ENCODE data around the gene TSPAN6. TPM values are rescaled to one million over a fixed set of nuclear protein-coding genes. Genes with fewer than 3 reads are reported as not detected.

TSPAN6 gene
- total and polyA plus RNA-seq, 9 of the 15 experiments (the other 6 are each of a cell fraction or from before 2014, with no cell fraction given) = 0.04 to 0.68 (median 0.11) TPM; not detected in 6

DNA sequence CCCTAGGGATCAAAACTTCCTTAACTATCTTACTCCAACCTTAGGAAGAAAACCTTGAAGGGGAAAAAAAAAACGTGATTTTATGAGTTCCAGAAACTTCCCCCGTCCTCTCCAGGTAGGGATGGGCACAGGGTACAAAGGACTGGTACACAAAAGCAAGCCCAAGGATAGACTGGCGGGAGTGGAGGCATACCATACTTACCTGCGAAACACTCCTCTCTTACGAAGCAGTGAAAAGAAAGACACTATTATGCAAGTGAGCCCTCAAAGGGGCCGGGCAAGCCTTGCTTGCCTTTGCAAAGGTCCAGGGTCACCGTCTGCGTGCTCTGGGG lies 651 bp downstream of the TSPAN6 start:
- H3K9ac ChIP-seq (ENCODE audit: insufficient read depth in 1 of 2, low read depth in 2 of 2, low read length in 2 of 2) = no peak overlapping the region
- H3K27me3 ChIP-seq (ENCODE audit: control insufficient read depth in 2 of 2, insufficient read depth in 2 of 2, low read length in 2 of 2) = no peaks in the 10 kb centered on the region; a peak in 1 of 5 replicates
- no peak overlapping the region for H3K27ac ChIP-seq (ENCODE audit: extremely low read depth, low read depth, low read length)
- no peaks in the 10 kb centered on the region; a peak in 2 of 5 replicates for H3K4me1 ChIP-seq (replicated peaks in 1 of 2; ENCODE audit: control insufficient read depth in 2 of 2, insufficient read depth in 2 of 2, low read length in 2 of 2)
- ChIA-PET POLR2A (no interaction called here), CTCF (ENCODE audit: low intra/inter-chr PET ratio) (no interaction called here)
- no peaks in the 10 kb centered on the region for H3K36me3 ChIP-seq (ENCODE audit: control insufficient read depth, insufficient read depth, low read length)
- intact Hi-C loops (cut with micrococcal nuclease) = no loop called here
- BruUV-seq (replicated peaks) = no TSS peak
- ATAC-seq (no peak), FAIRE-seq (no peak), DNase-seq (ENCODE audit: extremely low read depth in 1 of 4, low spot score in 3 of 4) (no peak)
- H4K20me1 ChIP-seq (replicated peaks; ENCODE audit: control insufficient read depth, insufficient read depth, low read length) = no peaks in the 10 kb centered on the region
- H3K79me2 ChIP-seq (ENCODE audit: control insufficient read depth, insufficient read depth, low read length) = no peaks in the 10 kb centered on the region
- no peak overlapping the region for H3K4me2 ChIP-seq (ENCODE audit: insufficient read depth, low read length)
- H3K9me3 ChIP-seq (replicated peaks; ENCODE audit: control insufficient read depth, insufficient read depth, low read depth, low read length) = no peaks in the 10 kb centered on the region
- no peak overlapping the region for H3K4me3 ChIP-seq
- no peak overlapping the region for H2AFZ ChIP-seq (ENCODE audit: low read depth, low read length)
- TF ChIP-seq, protein P1, sequence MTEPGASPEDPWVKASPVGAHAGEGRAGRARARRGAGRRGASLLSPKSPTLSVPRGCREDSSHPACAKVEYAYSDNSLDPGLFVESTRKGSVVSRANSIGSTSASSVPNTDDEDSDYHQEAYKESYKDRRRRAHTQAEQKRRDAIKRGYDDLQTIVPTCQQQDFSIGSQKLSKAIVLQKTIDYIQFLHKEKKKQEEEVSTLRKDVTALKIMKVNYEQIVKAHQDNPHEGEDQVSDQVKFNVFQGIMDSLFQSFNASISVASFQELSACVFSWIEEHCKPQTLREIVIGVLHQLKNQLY (CRISPR knock-in tag; conservative IDR thresholded peaks at IDR 0.05) = no peak
- TF ChIP-seq, protein P2, sequence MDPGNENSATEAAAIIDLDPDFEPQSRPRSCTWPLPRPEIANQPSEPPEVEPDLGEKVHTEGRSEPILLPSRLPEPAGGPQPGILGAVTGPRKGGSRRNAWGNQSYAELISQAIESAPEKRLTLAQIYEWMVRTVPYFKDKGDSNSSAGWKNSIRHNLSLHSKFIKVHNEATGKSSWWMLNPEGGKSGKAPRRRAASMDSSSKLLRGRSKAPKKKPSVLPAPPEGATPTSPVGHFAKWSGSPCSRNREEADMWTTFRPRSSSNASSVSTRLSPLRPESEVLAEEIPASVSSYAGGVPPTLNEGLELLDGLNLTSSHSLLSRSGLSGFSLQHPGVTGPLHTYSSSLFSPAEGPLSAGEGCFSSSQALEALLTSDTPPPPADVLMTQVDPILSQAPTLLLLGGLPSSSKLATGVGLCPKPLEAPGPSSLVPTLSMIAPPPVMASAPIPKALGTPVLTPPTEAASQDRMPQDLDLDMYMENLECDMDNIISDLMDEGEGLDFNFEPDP (CRISPR knock-in tag; IDR thresholded peaks at IDR 0.05) = no peak
- TF ChIP-seq, protein P3, sequence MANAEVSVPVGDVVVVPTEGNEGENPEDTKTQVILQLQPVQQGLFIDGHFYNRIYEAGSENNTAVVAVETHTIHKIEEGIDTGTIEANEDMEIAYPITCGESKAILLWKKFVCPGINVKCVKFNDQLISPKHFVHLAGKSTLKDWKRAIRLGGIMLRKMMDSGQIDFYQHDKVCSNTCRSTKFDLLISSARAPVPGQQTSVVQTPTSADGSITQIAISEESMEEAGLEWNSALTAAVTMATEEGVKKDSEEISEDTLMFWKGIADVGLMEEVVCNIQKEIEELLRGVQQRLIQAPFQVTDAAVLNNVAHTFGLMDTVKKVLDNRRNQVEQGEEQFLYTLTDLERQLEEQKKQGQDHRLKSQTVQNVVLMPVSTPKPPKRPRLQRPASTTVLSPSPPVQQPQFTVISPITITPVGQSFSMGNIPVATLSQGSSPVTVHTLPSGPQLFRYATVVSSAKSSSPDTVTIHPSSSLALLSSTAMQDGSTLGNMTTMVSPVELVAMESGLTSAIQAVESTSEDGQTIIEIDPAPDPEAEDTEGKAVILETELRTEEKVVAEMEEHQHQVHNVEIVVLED (CRISPR knock-in tag; IDR thresholded peaks at IDR 0.05) = no peak
- no peak for TF ChIP-seq RBM14 (IDR thresholded peaks at IDR 0.05; ENCODE audit: borderline replicate concordance, insufficient read depth, low read depth, low read length)
- no peak for TF ChIP-seq CCAR2 (IDR thresholded peaks at IDR 0.05; ENCODE audit: low read depth, low read length)
- no peak for TF ChIP-seq SETDB1 (IDR thresholded peaks at IDR 0.05; ENCODE audit: low read length)
- in situ Hi-C loops (cut with MboI) = no loop called here
- H3K9me1 ChIP-seq (ENCODE audit: control insufficient read depth, insufficient read depth, low read length) = no peaks in the 10 kb centered on the region
- WGBS (ENCODE audit: insufficient coverage, low coverage, missing lambda C conversion rate) = 4% methylated on average over 7 of the region's 8 CpGs
